Measurements from ENCODE around the gene LARGE1.

The LARGE1 gene

DNA sequence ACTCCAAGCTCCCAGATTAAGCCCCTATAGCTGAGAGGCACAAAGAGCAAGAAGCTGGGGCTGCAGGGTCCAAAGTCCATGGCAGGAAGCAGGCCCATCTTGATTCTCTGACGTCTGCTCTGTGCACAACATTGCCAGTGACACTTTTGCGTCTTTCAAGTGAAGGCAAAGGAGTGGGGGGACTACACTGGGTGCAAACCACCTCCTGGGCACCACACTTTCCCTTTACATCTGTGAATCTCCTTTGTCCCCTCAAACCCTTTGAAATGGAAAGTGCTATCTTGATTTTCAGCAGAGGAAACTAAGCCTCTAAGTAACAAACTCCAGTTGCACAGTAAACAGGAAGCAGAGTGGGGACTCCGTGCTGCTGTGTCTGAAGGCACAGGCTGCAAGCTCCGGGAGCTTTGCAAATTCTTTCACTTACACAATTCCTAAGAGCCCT, 428.0 kb downstream of the LARGE1 start:
- no peak overlapping the region for H3K9ac ChIP-seq (ENCODE audit: low read depth in 1 of 2, low read length in 2 of 2)
- H3K27ac ChIP-seq (ENCODE audit: low read depth, low read length) = no peak overlapping the region
- no peaks in the 10 kb centered on the region for H3K36me3 ChIP-seq (ENCODE audit: control insufficient read depth in 1 of 2, insufficient read depth in 2 of 2, low read length in 2 of 2)
- H3K4me1 ChIP-seq (ENCODE audit: control insufficient read depth in 1 of 2, insufficient read depth in 2 of 2, low read length in 2 of 2) = peaks cover 13 to 16% of the 10 kb centered on the region in 2 donors
- H3K27me3 ChIP-seq (ENCODE audit: control insufficient read depth in 1 of 2, insufficient read depth in 2 of 2, low read length in 2 of 2) = no peaks in the 10 kb centered on the region
- peak overlapping the region in 1 of 2 donors; percentile 41 for H3K4me3 ChIP-seq (ENCODE audit: low read depth in 1 of 2, low read length in 2 of 2)
- peaks cover 0 to 6% of the 10 kb centered on the region in 2 donors for H3K9me3 ChIP-seq (ENCODE audit: control insufficient read depth in 1 of 2, low read length in 2 of 2)

DNA sequence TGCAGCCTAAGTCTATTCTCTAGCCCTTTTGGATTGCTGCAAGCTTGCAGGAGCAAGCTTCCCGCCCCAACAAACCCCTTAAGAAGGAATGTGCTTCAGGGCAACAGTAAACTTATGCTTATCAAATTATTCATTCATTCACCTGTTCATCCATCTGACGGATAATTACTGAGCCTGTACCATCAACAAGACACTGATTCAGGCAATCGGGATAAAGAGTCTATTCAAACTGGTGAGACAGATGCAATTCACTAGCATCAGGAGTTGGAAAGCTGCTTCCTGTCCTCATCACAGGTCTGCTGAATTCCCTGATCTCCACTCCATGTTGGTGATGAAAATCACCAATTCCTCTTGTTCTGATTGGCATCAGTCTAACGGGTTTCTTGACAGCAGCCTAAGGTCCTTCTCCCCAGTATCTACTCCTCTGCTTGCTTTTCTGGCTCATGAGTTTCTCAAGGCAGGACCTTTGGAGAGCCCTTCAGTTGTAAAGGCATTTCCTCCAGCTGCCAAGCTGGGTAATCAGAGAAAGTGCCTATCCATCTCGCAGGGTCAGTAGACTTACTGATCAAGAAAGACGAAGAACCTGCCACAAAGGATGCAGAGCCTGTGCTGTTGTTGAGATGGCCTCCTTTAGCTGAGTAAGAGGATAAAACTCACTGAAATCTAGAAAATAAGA, 433.1 kb downstream of the LARGE1 start:
- Histone ChIP-seq H3K9ac (ENCODE audit: low read depth in 1 of 2, low read length in 2 of 2) (no peak overlapping the region), H3K4me1 (ENCODE audit: control insufficient read depth in 1 of 2, insufficient read depth in 2 of 2, low read length in 2 of 2) (peaks cover 11 to 12% of the 10 kb centered on the region in 2 donors), H3K4me3 (ENCODE audit: low read depth in 1 of 2, low read length in 2 of 2) (no peak overlapping the region), H3K9me3 (ENCODE audit: control insufficient read depth in 1 of 2, low read length in 2 of 2) (no peaks in the 10 kb centered on the region), H3K27ac (ENCODE audit: low read depth, low read length) (no peak overlapping the region), H3K27me3 (ENCODE audit: control insufficient read depth in 1 of 2, insufficient read depth in 2 of 2, low read length in 2 of 2) (no peaks in the 10 kb centered on the region), H3K36me3 (ENCODE audit: control insufficient read depth in 1 of 2, insufficient read depth in 2 of 2, low read length in 2 of 2) (no peaks in the 10 kb centered on the region)

DNA sequence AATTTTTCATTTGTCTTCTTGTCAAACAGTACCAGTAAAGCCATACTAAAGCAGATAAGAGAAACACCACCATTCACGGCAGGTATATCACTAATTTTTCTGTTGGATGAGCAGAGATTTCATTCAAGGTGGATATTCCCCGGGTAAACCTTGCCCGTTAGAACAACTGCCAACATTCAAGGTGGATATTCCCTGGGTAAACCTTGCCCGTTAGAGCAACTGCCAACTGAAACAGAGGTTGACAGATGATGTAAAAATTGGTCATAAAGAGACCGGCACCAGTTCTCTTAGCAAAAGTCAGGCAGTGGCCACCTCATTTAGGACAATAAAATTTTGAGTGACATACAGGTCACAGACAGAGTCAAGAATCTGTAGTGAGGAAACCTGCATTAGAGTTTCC, 438.7 kb downstream of the LARGE1 start:
- H3K36me3 ChIP-seq (ENCODE audit: control insufficient read depth in 1 of 2, insufficient read depth in 2 of 2, low read length in 2 of 2) = no peaks in the 10 kb centered on the region
- H3K27ac ChIP-seq (ENCODE audit: low read depth, low read length) = no peak overlapping the region
- no peaks in the 10 kb centered on the region for H3K27me3 ChIP-seq (ENCODE audit: control insufficient read depth in 1 of 2, insufficient read depth in 2 of 2, low read length in 2 of 2)
- H3K4me3 ChIP-seq (ENCODE audit: low read depth in 1 of 2, low read length in 2 of 2) = no peak overlapping the region
- H3K9me3 ChIP-seq (ENCODE audit: control insufficient read depth in 1 of 2, low read length in 2 of 2) = no peaks in the 10 kb centered on the region
- H3K4me1 ChIP-seq (ENCODE audit: control insufficient read depth in 1 of 2, insufficient read depth in 2 of 2, low read length in 2 of 2) = no peaks in the 10 kb centered on the region
- H3K9ac ChIP-seq (ENCODE audit: low read depth in 1 of 2, low read length in 2 of 2) = no peak overlapping the region

GRCh38 chr22:33477120-33478111, 442.9 kb downstream of the LARGE1 start:
- H3K27me3 ChIP-seq (ENCODE audit: control insufficient read depth in 1 of 2, insufficient read depth in 2 of 2, low read length in 2 of 2) = no peaks in the 10 kb centered on the region
- H3K36me3 ChIP-seq (ENCODE audit: control insufficient read depth in 1 of 2, insufficient read depth in 2 of 2, low read length in 2 of 2) = no peaks in the 10 kb centered on the region
- H3K4me3 ChIP-seq (ENCODE audit: low read depth in 1 of 2, low read length in 2 of 2) = no peak overlapping the region
- H3K4me1 ChIP-seq (ENCODE audit: control insufficient read depth in 1 of 2, insufficient read depth in 2 of 2, low read length in 2 of 2) = no peaks in the 10 kb centered on the region
- no peak overlapping the region for H3K27ac ChIP-seq (ENCODE audit: low read depth, low read length)
- H3K9me3 ChIP-seq (ENCODE audit: control insufficient read depth in 1 of 2, low read length in 2 of 2) = no peaks in the 10 kb centered on the region
- no peak overlapping the region for H3K9ac ChIP-seq (ENCODE audit: low read depth in 1 of 2, low read length in 2 of 2)

- Histone ChIP-seq H3K27me3 (ENCODE audit: control insufficient read depth in 1 of 2, insufficient read depth in 2 of 2, low read length in 2 of 2) (no peaks in the 10 kb centered on the region), H3K4me3 (ENCODE audit: low read depth in 1 of 2, low read length in 2 of 2) (no peak overlapping the region), H3K27ac (ENCODE audit: low read depth, low read length) (no peak overlapping the region), H3K9ac (ENCODE audit: low read depth in 1 of 2, low read length in 2 of 2) (no peak overlapping the region), H3K4me1 (ENCODE audit: control insufficient read depth in 1 of 2, insufficient read depth in 2 of 2, low read length in 2 of 2) (no peaks in the 10 kb centered on the region), H3K9me3 (ENCODE audit: control insufficient read depth in 1 of 2, low read length in 2 of 2) (no peaks in the 10 kb centered on the region), H3K36me3 (ENCODE audit: control insufficient read depth in 1 of 2, insufficient read depth in 2 of 2, low read length in 2 of 2) (no peaks in the 10 kb centered on the region)
Measured at GRCh38 chr22:33476716-33477115, 443.6 kb downstream of the LARGE1 start.

- no peaks in the 10 kb centered on the region for H3K9me3 ChIP-seq (ENCODE audit: control insufficient read depth in 1 of 2, low read length in 2 of 2)
- H3K27me3 ChIP-seq (ENCODE audit: control insufficient read depth in 1 of 2, insufficient read depth in 2 of 2, low read length in 2 of 2) = no peaks in the 10 kb centered on the region
- H3K36me3 ChIP-seq (ENCODE audit: control insufficient read depth in 1 of 2, insufficient read depth in 2 of 2, low read length in 2 of 2) = no peaks in the 10 kb centered on the region
- H3K4me1 ChIP-seq (ENCODE audit: control insufficient read depth in 1 of 2, insufficient read depth in 2 of 2, low read length in 2 of 2) = no peaks in the 10 kb centered on the region
- no peak overlapping the region for H3K4me3 ChIP-seq (ENCODE audit: low read depth in 1 of 2, low read length in 2 of 2)
- H3K9ac ChIP-seq (ENCODE audit: low read depth in 1 of 2, low read length in 2 of 2) = no peak overlapping the region
- H3K27ac ChIP-seq (ENCODE audit: low read depth, low read length) = no peak overlapping the region
Measured at GRCh38 chr22:33476206-33476605, 444.1 kb downstream of the LARGE1 start.

- H3K27me3 ChIP-seq (ENCODE audit: control insufficient read depth in 1 of 2, insufficient read depth in 2 of 2, low read length in 2 of 2) = no peaks in the 10 kb centered on the region
- no peaks in the 10 kb centered on the region for H3K4me1 ChIP-seq (ENCODE audit: control insufficient read depth in 1 of 2, insufficient read depth in 2 of 2, low read length in 2 of 2)
- no peak overlapping the region for H3K9ac ChIP-seq (ENCODE audit: low read depth in 1 of 2, low read length in 2 of 2)
- H3K36me3 ChIP-seq (ENCODE audit: control insufficient read depth in 1 of 2, insufficient read depth in 2 of 2, low read length in 2 of 2) = no peaks in the 10 kb centered on the region
- no peak overlapping the region for H3K4me3 ChIP-seq (ENCODE audit: low read depth in 1 of 2, low read length in 2 of 2)
- H3K9me3 ChIP-seq (ENCODE audit: control insufficient read depth in 1 of 2, low read length in 2 of 2) = no peaks in the 10 kb centered on the region
- H3K27ac ChIP-seq (ENCODE audit: low read depth, low read length) = no peak overlapping the region
Measured at GRCh38 chr22:33474587-33474986, 445.7 kb downstream of the LARGE1 start.

- no peak overlapping the region for H3K4me3 ChIP-seq (ENCODE audit: low read depth in 1 of 2, low read length in 2 of 2)
- H3K9ac ChIP-seq (ENCODE audit: low read depth in 1 of 2, low read length in 2 of 2) = no peak overlapping the region
- H3K27me3 ChIP-seq (ENCODE audit: control insufficient read depth in 1 of 2, insufficient read depth in 2 of 2, low read length in 2 of 2) = no peaks in the 10 kb centered on the region
- H3K9me3 ChIP-seq (ENCODE audit: control insufficient read depth in 1 of 2, low read length in 2 of 2) = no peaks in the 10 kb centered on the region
- H3K36me3 ChIP-seq (ENCODE audit: control insufficient read depth in 1 of 2, insufficient read depth in 2 of 2, low read length in 2 of 2) = no peaks in the 10 kb centered on the region
- no peaks in the 10 kb centered on the region for H3K4me1 ChIP-seq (ENCODE audit: control insufficient read depth in 1 of 2, insufficient read depth in 2 of 2, low read length in 2 of 2)
- H3K27ac ChIP-seq (ENCODE audit: low read depth, low read length) = no peak overlapping the region
Measured at GRCh38 chr22:33472462-33473344, 447.6 kb downstream of the LARGE1 start.

DNA sequence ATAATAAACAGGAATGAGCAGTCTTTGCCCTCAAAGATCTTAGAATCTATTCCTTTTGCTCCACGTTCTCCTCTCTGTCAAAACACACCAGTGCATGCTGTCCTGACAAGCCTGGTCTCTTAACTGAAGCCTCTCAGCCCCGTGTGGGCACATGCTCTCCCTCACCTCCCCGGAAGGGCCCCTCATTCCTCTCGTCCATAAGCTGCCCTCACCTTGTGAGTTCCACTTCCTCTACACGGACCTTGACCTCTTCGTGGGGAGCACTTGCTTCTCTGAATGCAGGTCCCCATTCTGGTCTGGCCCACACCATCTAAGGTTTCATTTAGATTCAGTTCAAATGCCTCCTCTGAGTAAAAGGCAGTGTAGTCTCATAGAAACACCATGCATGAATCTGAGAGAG, 449.8 kb downstream of the LARGE1 start:
- no peak overlapping the region for H3K27ac ChIP-seq (ENCODE audit: low read depth, low read length)
- H3K4me3 ChIP-seq (ENCODE audit: low read depth in 1 of 2, low read length in 2 of 2) = no peak overlapping the region
- no peaks in the 10 kb centered on the region for H3K4me1 ChIP-seq (ENCODE audit: control insufficient read depth in 1 of 2, insufficient read depth in 2 of 2, low read length in 2 of 2)
- H3K27me3 ChIP-seq (ENCODE audit: control insufficient read depth in 1 of 2, insufficient read depth in 2 of 2, low read length in 2 of 2) = no peaks in the 10 kb centered on the region
- no peaks in the 10 kb centered on the region for H3K9me3 ChIP-seq (ENCODE audit: control insufficient read depth in 1 of 2, low read length in 2 of 2)
- no peaks in the 10 kb centered on the region for H3K36me3 ChIP-seq (ENCODE audit: control insufficient read depth in 1 of 2, insufficient read depth in 2 of 2, low read length in 2 of 2)
- H3K9ac ChIP-seq (ENCODE audit: low read depth in 1 of 2, low read length in 2 of 2) = no peak overlapping the region

All from duodenal mucosa (tissue), 2 donors.